ENCODE measurements around the gene BICC1.

- TF ChIP-seq CTCF (IDR thresholded peaks at IDR 0.05; ENCODE audit: low read length) (no peak), EZH2 (IDR thresholded peaks at IDR 0.05; ENCODE audit: borderline replicate concordance, low read length) (no peak)
Measured at GRCh38 chr10:58715061-58715460, 202.4 kb downstream of the BICC1 start.

All from OCI-LY1 (cell line).